HG02938 (cell line): ENCODE measurements around the gene PHLDB2.
"Not testable (repeated sequence)": the region's sequence is repeated elsewhere in the genome, so short reads cannot be mapped to it uniquely, and the experiment has no call there.

ENCODE experiments used
- ATAC-seq: cut with Tn5 transposase; IDR thresholded peaks from one replicate; pipeline ENCODE4 v1.9.1; 2021; ENCODE audit warnings: mild to moderate bottlenecking, moderate library complexity; ENCODE audit not compliant: unreplicated experiment

PHLDB2 gene

DNA sequence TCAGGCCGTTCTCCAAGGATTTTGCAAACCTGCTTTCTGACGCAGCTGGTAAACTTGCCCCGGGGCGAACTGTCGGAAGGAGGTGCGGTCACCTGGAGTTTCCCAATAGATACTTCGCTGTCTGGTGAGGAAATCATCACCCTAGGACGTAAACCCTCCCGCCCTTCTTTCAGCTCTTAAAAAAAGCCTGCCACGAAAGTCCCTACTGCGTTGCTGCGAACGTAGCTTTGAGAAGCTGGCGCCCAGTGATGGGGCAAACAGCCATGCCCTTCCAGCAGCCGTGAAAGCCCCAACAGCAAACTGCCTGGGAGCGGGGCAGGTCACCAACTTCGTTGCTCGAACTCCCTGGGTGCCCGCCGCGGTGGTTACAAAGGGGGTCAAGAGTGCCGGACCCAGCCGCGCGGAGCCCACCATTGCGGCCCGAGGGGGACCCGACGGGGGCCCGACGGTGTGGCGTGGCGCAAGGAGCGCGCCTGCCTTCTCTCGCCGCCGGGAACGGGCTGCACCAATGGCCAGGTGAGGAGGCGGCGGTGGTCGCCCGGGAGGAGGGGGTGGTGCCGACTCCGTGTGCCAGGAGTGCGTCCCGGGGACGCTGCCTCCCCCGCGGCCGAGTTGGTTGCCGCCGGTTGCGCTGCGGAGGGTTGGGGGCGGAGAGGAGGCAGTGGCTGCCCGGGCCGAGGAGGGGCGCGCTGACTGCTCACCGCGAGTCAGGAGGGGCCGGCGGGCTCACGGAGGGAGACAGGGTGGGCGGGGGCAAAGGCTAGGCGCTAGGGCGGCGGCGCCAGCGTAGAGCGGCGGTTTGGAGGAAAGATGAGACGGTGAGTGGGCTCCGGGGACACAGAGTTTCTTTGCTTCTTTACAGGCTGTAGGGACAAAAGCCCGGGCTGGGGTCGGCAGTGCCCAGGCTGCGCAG is at the start of gene PHLDB2:
PHLDB2 (plus strand) TSS at position 205 of the 913 bp plus-strand sequence. CDS start 24,813 bp downstream, outside the sequence.
- ATAC-seq, result peak; percentile 12

DNA sequence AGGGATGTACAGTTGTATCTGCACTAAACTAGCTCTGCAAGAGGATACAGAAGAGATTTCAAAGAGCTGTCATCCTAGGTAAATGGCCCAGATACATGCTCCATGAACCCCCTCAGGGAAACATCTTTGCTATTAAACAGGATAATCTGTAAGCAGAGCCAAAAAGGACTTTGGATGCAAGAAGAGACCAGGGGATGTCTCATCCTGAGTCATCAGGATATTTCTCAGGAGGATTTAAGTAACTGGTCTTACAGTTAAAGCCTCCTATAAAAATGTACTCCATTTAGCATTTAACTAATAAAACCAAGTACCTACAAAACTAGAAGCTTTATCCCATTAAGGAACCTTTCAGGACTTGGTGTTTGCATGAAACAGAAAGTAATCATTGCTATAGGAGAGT is 48.2 kb upstream of the PHLDB2 start:
- ATAC-seq, result no peak

DNA sequence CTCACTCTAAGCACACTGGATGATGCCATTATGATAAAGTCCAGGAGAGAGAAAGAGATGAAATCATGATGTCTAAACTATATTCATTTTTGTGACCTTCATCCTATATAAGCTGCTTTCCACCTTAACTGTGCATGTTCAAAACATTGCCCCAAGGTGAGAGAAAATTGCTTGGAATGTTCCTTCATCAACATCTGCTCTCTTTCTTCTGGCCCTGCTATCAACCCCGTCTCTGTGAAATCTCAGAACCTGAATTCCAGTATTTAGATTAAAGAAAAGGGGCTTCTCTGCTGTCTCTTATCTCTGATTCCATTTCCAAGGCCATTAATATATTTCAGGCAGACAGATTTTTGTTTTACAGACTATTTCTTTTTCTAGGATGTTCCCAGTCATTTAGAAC is 47.3 kb upstream of the PHLDB2 start:
- ATAC-seq, result no peak

DNA sequence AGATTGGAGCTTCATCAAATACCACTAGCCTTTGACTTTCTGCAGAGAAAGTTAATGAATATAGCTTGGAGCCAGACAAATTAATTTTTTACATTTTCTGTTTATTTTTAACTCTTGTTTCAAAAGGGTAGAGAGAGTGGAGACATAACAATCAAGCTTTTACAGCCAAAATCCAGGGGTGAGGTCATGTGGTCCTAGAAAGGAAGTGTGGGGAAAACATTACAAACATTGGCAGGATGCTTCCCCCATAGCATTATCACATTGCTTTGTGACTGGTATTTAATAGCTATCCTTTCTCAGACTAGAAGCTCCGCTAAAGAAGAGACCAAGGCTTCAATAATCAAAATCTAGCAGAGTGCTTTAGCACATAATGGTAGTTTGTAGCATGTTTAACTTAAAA is 46.4 kb upstream of the PHLDB2 start:
- no peak for ATAC-seq

DNA sequence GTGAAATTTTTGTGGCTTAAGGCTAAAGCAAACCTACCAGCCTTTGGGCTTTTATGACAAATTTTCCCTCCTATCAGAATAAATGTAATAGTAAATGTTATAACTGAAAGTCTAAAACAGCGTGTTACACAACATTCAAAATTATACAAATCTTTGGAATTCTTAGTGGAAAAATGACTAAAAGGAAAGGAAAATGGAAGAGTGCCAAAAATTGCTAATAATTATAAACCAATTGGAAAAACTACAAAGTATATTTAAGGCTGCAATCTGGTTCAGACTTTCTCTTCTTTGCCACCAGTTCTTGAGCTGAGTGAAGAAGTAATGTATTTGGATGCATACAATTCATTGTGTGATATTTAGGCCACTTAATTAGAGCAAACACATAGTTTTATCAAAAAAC is 45.6 kb upstream of the PHLDB2 start:
- ATAC-seq, result no peak

DNA sequence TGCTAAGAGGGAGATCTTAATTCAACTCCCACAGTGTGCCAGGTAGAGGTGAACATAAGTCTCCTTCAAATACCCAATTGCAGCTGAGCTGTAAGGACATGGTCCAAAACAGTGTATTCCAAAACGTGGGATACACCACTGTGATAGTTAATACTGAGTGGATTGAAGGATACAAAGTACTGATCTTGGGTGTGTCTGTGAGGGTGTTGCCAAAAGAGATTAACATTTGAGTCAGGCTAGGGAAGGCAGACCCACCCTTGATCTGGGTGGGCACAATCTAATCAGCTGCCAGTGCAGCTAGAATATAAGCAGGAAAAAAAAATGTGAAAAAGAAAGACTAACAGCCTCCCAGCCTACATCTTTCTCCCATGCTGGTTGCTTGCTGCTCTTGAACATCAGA is 45.1 kb upstream of the PHLDB2 start:
- no peak for ATAC-seq

DNA sequence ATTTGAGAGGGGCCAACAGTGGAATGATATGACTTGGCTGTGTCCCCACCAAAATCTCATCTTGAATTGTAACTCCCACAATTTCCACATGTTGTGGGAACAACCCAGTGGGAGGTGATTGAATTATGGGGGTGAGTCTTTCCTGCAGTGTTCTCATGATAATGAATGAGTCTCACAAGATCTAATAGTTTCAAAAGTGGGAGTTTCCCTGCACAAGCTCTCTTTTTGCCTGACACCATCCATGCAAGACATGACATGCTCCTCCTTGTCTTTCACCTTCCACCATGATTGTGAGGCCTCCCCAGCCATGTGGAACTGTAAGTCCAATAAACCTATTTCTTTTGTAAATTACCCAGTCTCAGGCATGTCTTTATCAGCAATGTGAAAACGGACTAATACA is 42.3 kb upstream of the PHLDB2 start:
- not testable (repeated sequence) for ATAC-seq

DNA sequence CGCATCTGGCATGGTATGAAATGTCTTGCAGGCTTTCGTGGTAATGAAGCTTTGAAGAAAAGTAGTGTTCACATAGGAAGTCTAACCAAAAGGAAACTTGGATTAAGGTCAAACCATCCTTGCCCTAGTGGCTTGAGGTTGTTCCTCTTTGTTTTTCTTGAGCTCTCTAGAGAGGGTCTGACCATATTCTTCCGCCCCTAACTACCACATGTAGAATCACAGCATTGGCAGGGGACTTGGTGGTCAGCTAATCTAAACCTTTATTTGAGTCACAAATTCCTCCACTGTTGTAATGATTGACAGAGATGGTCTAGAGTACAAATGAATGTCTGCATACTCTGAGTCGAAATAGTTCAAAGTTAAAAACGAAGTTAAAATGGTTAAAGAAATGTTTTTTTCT is 39.1 kb upstream of the PHLDB2 start:
- ATAC-seq, result no peak

DNA sequence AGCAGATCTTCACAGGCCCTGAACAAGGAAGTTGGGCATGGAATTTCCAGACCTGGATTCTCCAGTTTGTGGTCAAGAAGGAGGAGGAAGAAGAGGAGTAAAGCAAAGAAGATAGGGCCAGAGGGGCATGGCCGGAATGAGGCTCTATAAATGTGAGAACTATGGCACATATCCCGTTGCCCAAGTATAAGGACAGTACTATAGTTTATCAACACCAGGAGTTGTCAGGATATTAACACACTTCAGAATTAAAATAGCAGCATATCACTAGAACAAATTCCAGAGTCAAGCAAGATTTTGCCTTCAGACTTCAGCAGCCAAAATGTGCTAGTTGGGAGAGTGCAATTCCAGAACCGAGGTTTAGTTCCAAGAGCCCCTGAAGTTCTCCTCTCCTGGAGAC is 38.4 kb upstream of the PHLDB2 start:
- no peak for ATAC-seq

DNA sequence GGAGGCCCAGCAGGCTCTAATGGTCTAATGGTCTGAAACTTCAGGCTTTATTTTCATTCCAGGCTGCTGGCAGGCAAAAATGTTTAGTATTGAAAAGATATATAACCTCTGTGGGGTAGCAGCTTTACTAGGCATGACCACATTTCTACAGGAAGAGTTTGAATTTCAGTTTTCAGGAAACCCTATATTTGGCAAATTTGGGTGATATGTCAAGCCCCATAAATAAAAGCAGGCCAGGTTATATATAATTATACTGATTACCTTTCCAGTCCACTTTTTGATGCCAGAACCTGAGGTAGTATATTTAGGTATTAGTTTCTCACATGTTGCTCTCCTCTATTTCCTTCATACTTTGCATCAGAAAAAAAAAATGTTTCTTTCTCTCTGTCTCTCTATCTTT is 37.2 kb upstream of the PHLDB2 start:
- ATAC-seq, result no peak

DNA sequence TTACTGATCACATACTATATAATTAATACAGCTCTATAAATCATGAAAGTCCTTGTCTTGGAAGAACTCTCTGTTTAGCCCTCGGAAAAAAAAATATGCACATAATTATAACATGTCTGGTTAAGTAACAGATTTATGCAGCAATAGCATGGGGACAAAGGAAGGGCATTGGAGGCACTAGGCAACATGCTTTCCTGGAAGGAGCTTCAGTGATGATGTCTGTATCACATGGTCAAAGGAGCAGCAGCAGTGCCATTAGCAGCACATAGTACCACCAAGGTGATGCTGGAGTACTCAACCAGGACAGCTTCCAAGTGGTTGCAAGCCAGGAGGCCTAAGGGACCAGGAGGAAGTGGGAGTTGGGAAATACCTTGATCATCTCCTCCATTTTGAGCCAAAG is 36.3 kb upstream of the PHLDB2 start:
- no peak for ATAC-seq

DNA sequence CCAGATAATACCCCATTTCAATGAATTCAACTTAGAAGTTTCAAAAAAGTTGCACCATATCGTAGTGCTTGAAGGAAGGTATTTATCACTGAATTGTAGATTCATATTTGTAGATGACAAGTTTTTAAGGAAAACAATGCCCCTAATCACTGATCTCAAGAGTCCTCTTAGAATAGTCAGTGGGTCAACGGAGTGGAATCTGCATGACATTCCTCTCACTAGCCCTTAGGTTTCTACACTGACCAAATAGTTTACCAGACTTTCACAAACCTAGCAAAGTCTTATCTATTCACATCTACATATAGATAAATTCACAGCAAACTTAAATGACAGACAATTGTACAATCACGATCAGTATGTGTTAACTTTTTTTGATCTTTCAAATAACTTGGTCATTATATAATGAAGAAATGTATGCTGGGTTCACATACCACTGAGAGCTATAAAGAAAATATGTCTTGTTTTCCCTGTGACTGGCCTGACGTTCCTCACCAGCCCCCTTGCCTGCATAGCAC is 35.7 kb upstream of the PHLDB2 start:
- no peak for ATAC-seq

DNA sequence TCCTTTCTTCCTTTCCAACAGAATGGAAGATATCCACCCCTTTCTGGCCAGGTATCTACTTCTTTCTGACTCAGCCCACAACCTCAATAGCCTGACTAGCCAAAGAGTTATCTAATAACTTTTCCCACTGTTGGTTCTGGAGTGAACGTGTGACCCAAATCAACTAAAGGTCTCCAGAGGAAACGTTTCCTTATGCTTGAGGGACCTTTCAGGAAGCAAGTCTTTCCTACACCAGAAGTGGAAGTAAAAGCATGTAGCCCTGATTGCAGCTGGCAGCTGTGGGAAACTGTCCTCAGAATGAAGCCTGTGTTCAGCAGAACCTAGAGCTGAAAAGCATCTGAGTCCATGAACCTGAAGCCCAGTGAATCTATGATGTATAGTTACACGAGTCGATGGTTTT is 34.7 kb upstream of the PHLDB2 start:
- no peak for ATAC-seq

DNA sequence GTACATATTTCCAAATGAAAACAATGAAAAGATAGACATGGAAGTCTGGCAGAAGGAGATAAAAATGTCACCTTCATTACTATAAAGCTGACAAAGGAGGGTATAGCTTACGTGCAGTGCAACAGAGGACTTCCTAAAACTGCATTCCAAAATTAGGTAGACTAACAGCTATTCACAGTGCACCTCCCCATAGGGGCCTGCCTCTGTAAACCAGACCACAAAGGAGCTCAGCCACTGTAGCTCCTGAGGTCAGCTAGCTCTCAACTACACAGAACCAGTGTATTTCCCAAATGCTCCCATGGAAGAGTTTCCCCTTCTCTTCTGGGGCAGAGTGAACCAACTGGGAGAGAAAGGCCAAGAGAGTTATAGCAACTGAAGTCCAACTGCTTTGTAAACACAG is 31.2 kb upstream of the PHLDB2 start:
- ATAC-seq, result no peak

DNA sequence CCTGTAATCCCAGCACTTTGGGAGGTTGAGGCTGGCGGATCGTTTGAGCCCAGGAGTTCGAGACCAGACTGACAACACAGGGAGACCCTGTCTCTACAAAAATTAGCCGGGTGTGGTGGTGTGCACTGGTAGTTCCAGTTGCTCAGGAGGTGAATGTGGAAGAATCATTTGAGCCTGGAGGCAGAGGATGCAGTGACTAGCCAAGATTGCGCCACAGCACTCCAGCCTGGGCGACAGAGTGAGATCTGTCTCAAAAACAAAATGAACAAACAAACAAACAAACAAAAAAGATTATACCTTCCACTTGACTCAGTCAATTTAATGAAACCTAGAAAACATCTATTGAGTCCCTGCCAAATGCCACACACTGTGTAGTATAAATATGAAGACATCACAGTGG is 30.5 kb upstream of the PHLDB2 start:
- ATAC-seq, result no peak

DNA sequence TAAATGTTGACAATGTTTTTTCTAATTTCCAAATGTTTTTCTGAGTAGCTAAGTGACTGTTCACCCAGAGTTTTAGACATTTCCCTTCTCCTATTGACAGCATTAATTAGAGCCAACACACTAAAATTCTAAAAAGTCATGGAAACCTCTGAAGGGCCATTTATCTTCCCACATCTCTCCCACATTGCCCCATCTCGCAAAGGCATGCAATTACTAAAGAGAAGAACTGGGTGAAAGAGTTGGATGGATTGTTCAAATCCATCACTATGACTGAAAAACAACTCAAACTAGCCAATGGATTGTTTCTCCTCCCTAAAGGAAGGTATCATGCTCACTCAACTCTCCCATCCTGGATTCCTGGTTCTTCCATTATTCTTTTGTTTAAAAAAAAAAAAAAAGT is 30.0 kb upstream of the PHLDB2 start:
- ATAC-seq, result no peak

DNA sequence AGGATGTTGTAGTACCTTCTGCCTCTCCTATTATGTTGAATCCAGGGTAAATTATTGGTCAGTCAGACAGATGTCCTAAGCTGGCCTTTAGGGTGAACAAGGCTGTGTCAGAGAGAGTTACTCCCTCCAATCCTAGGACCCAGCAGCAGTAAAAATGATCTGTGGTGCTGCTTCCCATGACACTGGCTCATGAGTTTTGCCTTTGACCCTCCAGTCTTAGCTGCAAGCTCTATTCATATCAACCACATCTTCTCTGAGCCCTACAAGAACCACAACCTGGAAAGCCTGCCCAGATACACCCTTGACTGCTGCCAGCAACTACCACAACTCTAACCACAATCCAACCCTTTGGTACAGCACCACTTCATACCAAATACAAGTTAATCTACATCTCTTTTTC is 27.2 kb upstream of the PHLDB2 start:
- ATAC-seq, result no peak

DNA sequence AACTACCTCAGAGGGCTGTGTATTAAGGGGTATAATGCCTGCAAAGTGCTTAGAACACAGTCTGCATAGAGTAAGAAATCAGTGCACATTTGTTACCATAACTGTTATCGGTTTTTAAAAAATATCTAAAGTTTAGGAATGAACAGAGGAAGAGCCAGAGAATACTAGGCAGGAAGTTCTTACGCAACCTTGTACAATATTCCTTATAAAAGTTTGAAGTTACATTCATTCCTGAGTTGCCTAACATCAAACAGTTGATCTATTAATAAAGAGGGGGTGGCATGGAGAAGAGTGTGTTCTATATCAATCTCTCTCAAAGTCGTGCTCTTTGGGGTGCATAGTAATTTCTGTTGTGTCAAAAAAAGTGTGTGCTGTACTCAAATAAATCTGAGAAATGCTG is 22.0 kb upstream of the PHLDB2 start:
- ATAC-seq, result no peak

DNA sequence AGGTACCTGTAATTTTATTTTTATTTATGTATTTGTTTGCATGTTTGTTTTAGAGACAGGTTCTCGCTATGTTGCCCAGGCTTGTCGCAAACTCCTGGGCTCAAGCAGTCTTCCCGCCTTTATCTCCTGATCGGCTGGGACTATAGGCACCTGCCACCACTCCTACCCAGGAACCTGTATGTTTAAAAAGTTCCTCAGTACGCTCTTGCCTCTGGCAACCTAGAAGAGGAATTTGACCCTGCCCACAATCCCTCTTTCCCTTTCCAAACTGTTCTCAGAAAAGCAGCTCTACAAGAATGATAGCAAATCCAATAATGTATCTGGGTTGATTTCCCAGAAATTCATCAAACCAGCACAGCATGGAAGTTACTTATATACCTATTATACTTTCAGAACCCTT is 20.9 kb upstream of the PHLDB2 start:
- ATAC-seq, result no peak

DNA sequence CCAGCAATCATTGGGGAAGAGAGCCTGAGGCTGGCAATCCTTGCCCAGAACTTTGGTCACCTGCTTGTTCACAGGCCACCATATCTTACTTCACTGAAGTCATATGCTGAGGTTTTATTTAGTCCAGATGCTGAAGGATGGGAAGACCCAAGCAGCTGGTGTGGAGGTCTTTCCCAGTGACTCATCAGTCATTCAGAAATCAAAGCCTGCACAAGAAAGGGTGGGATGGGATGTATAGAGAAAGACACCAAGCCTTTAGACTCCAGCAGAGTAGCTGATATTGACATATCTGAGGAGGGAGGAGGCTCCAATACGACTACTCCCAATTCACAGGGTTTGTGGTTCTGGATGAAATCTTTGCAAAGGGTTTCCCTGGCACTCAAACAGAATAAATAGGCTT is 13.0 kb upstream of the PHLDB2 start:
- ATAC-seq, result no peak

DNA sequence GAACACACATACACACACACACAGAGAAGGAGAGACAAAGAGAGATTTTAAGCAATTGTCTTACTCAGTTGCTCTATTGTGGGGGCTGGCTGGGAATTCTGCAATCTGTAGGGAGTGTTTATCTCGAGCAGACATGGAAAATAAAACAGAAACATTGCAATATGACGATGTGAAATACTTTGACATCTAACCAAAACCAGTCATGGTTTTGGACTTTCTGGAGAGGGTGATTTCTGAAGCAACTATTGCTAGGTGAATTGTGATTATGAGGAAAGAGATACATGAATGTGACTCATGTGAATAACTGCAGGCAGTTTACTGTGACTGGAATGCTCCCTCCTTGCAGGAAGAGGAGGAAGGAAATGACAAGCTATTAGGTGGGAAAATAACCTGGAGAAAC is 12.3 kb upstream of the PHLDB2 start:
- no peak for ATAC-seq

DNA sequence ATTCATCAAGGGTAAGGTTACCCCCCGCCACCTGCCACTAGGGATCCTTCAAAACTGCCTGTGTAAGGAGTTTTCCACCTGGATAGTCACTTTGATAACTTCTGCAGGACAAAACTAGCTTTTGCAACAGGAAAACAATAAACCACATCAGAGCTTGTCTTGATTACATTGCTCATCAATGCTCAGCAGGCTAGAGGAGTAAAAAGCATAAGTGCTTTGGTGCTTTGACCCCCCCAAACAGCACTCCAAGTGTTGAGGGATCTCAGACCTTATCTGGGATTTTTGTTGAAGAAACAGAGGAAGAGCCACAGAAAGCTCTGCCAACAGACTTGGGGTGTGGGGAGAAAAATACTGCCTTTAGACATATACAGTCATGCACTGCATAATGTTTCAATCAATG is 10.8 kb upstream of the PHLDB2 start:
- ATAC-seq, result no peak

DNA sequence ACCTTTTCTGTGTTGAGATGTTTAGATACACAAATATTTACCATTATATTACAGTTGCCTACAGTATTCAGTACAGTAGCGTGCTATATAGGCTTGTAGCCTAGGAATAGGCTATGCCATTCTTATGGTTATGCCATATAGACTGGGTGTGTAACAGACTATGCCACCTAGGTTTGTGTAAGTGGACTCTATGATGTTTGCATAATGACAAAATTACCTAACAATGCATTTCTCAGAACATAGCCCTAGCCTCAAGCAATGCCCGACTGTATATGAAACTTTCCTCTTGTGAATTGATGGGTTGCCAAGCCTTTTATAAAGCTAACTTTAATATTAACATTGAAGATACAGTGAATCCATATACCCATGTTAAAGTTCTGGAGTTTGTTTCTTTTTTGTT is 10.3 kb upstream of the PHLDB2 start:
- ATAC-seq, result no peak
